C4-2B (cell line): ENCODE data around the gene FAM89A.

Experiments
- ZFX ChIP-seq: fragments of 450-650 bp; IDR thresholded peaks from 2 replicates; pipeline ENCODE4 v1.6.1; 2017
- TF ChIP-seq, protein P1 (sequence below): fragments of 450-650 bp; conservative IDR thresholded peaks from 2 replicates; pipeline ENCODE4 v1.5.1; 2017; ENCODE audit warnings: mild to moderate bottlenecking

DNA sequence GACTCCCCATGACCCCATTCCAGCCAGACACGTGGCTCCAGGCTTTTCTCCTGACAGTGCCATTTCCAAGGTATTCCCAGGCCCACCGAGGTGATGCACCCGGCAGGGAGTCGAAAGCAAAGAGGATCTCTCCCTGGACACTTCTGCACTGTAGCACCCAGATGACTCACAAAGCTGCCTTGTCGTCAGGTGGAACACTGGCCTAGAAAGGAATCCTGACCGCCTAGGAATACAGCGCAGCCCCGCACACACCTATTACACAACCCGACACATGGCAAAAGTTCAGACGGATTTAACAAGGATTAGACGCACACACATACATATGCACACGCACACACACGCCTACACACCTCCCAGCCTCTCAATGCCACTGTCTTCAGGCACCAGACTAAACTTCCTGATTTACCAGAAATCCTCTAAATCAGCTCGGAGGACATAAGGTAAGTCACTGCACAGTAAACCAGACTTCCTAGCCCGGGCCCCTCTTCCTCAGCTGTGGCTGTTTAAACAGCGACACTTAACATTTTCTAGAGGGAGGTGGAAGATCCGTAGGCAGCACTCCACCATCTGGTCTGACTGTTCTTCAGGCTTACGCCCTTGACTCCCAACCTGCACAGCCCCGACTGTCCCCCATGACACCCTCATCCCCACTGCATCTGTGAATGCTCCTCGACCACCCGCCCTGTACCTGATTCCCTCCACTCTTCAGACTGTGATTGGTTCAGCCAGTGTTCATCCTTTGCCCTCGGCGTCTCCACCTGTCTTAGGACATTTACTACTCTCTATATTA is 12.7 kb downstream of the FAM89A start:
- TF ChIP-seq, protein P1, sequence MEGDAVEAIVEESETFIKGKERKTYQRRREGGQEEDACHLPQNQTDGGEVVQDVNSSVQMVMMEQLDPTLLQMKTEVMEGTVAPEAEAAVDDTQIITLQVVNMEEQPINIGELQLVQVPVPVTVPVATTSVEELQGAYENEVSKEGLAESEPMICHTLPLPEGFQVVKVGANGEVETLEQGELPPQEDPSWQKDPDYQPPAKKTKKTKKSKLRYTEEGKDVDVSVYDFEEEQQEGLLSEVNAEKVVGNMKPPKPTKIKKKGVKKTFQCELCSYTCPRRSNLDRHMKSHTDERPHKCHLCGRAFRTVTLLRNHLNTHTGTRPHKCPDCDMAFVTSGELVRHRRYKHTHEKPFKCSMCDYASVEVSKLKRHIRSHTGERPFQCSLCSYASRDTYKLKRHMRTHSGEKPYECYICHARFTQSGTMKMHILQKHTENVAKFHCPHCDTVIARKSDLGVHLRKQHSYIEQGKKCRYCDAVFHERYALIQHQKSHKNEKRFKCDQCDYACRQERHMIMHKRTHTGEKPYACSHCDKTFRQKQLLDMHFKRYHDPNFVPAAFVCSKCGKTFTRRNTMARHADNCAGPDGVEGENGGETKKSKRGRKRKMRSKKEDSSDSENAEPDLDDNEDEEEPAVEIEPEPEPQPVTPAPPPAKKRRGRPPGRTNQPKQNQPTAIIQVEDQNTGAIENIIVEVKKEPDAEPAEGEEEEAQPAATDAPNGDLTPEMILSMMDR = no peak
- no peak for TF ChIP-seq ZFX
